ENCODE measurements around the gene PDGFRB.

PDGFRB gene

DNA sequence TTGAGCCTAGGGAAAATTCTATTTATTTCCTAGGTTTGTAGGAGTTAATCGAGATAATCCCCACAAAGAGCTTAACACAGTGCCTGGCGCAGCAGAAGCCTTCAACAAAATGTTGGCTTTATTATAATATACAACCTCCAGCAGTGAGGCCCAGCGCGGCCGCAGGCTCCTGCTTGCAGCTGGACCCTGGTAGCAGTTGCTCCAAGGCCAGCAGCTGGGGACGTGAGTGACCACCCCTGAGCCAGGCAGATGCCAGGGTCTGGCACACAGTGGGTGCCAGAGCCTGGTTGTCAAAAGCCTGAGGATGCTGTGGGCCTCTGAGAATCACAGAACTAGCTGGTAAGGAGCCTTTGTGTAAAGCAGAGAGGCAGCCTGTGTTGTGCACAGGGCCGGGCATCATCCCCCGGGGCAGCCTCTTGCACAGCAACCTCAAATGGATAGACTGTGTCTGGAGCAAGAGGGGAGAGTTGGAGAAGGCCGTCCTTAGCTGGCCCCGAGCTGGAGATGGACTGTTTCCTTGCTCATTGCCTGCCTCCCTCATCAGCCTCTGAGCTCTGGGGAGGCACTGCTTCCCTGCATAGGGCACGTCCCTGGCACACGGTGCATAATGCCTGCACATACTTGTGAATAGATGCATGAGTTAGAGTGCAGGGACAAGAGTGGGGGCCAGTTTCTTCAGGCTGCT lies 86.5 kb downstream of the PDGFRB start:
- H3K27ac ChIP-seq, result peak overlapping the region; percentile 24; the same call in 1 of the 2 replicates
- TF ChIP-seq, protein P1, sequence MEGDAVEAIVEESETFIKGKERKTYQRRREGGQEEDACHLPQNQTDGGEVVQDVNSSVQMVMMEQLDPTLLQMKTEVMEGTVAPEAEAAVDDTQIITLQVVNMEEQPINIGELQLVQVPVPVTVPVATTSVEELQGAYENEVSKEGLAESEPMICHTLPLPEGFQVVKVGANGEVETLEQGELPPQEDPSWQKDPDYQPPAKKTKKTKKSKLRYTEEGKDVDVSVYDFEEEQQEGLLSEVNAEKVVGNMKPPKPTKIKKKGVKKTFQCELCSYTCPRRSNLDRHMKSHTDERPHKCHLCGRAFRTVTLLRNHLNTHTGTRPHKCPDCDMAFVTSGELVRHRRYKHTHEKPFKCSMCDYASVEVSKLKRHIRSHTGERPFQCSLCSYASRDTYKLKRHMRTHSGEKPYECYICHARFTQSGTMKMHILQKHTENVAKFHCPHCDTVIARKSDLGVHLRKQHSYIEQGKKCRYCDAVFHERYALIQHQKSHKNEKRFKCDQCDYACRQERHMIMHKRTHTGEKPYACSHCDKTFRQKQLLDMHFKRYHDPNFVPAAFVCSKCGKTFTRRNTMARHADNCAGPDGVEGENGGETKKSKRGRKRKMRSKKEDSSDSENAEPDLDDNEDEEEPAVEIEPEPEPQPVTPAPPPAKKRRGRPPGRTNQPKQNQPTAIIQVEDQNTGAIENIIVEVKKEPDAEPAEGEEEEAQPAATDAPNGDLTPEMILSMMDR (conservative IDR thresholded peaks at IDR 0.05), result no peak

GRCh38 chr5:150068472-150068871 lies 87.2 kb downstream of the PDGFRB start:
- TF ChIP-seq, protein P1 (conservative IDR thresholded peaks at IDR 0.05), result no peak
- peak overlapping the region; percentile 24; the same call in 1 of the 2 replicates for H3K27ac ChIP-seq

DNA sequence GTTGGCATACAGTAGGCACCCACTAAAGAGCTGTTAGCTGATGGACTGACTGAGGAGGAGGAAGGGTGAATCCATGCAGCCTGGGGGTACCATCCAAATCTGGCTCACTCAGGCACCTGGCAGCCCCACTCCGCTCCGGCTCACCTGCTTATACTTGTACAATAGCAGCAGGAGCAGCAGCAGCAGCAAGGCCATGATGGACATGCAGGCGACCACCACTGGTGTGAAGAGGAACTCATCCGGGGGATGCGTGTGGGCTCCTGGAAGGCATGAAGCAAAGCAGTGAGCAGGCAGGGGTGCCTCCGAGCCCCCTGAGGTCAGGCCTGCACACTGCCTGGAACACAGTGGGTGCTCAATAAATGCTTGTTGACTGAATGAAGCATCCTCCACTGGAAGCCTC lies 87.6 kb downstream of the PDGFRB start:
- TF ChIP-seq, protein P1 (conservative IDR thresholded peaks at IDR 0.05), result no peak
- no peak overlapping the region for H3K27ac ChIP-seq

DNA sequence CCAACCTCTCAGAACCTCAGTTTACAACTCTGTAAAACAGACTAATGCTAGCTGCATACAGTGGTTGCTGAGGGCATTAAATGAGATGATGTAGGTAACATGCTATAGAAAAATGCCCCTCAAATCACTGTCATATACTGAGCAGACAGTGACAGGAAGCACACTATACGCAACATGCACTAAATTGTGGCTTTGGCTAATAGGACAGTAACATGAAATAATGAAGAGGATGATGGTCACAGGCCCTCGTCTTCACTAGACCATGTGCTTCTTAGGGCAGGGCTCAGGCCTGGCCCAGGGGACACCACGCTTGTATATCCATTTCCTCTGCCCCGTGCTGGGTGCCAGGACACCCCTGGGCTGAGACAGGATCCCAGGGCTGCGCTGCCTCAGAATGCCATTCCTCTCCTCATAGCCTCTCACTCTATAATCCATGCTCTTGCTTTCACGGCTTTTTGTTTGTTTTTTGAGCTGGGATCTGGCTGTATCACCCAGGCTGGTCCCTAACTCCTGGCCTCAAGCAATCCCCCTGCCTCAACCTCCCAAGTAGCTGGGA lies 88.2 kb downstream of the PDGFRB start:
- TF ChIP-seq, protein P1 (conservative IDR thresholded peaks at IDR 0.05), result no peak
- H3K27ac ChIP-seq, result no peak overlapping the region

DNA sequence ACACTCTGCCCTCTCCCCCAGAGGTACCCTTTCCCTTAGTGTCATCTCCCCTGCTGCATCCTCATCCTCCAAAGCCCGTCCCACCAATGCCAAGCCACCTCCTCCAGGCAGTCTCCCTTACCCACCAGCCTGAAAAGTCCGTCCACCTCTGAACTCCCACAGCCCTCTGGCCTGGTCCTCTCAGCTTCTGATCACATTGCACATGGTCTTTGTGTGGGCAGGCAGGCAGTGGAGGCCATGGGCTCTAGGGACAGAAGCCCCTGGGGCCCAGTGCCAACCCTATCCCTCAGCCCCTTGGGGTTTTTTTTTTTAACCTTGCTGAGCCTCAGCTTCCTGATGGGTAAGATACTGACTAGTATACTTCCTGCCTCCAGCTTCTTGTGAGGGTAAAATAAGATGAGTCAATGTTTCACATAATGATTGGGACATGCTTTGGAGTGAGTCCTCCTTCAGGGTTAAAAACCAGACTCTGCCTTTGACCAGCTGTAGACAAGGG lies 88.7 kb downstream of the PDGFRB start:
- TF ChIP-seq, protein P1 (conservative IDR thresholded peaks at IDR 0.05), result no peak
- H3K27ac ChIP-seq, result no peak overlapping the region

- TF ChIP-seq, protein P1 (conservative IDR thresholded peaks at IDR 0.05), result no peak
- no peak overlapping the region for H3K27ac ChIP-seq
Measured at GRCh38 chr5:150066436-150066835, 89.2 kb downstream of the PDGFRB start.

DNA sequence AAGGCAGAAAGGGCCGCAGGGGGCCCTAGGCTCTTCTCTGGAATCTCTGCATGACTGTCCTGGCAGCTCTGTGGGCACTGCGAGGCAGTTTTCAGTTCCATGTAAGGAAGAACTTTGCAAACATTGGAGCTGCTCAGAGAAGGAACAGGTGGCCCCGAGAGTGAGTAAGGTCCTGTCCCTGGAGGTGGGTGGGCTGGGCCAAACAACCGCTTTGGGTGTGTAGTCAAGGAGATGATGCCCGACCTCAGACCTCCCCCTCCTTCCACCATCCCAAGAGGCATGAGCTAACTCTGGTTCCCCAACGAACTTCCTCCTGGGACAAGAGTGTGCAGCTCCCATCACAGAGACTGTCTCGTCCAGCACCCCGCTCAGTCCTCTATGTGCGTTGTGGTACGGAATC lies 89.8 kb downstream of the PDGFRB start:
- TF ChIP-seq, protein P1 (conservative IDR thresholded peaks at IDR 0.05), result no peak
- H3K27ac ChIP-seq, result no peak overlapping the region

Data from VCaP (cell line).